Upper lobe of left lung (tissue), 6 donors: ENCODE data around the gene SLC27A1. TPM values are rescaled to one million over a fixed set of nuclear protein-coding genes. Genes with fewer than 3 reads are reported as not detected.

ENCODE experiments used
- ATAC-seq, 2 donors: fragments of 200-7000 bp; cut with Tn5 transposase; one replicate each; pipeline ENCODE4 v1.9.1; 2022; ENCODE audit warnings: mild to moderate bottlenecking in 2 of 2, moderate library complexity in 2 of 2; ENCODE audit not compliant: low FRiP score in 2 of 2
- DNase-seq, 2 donors: peaks; one replicate each; pipeline ENCODE4 v3.0.0-alpha.2; 2019 to 2020
- H3K27ac ChIP-seq, 4 donors: fragments of 200-600 bp; sonication (generic); one replicate each; pipeline ENCODE4 v1.5.1; 2016 to 2019
- H3K27me3 ChIP-seq, 4 donors: fragments of 200-600 bp; sonication (generic); one replicate each; pipeline ENCODE4 v1.5.1; 2017 to 2019
- H3K36me3 ChIP-seq, 4 donors: fragments of 200-600 bp; sonication (generic); one replicate each; pipeline ENCODE4 v1.5.1; 2016 to 2019
- H3K4me1 ChIP-seq, 4 donors: fragments of 200-600 bp; sonication (generic); one replicate each; pipeline ENCODE4 v1.5.1; 2018 to 2019
- H3K4me3 ChIP-seq, 4 donors: fragments of 200-600 bp; sonication (generic); one replicate each; pipeline ENCODE4 v1.5.1; 2017 to 2019; ENCODE audit warnings: mild to moderate bottlenecking in 2 of 4, moderate library complexity in 1 of 4
- H3K9me3 ChIP-seq, 4 donors: fragments of 200-600 bp; sonication (generic); one replicate each; pipeline ENCODE4 v1.5.1; 2018 to 2019
- EP300 ChIP-seq, 4 donors: sonication (generic); formaldehyde crosslinking; IDR thresholded peaks; one replicate each; pipeline ENCODE4 v1.5.1; 2017; ENCODE audit warnings: antibody characterized with exemption in 4 of 4, control low read depth in 2 of 4
- POLR2A ChIP-seq, 4 donors: fragments of 450-650 bp; IDR thresholded peaks; one replicate each; pipeline ENCODE4 v1.5.1; 2016 to 2017; ENCODE audit warnings: antibody characterized with exemption in 4 of 4, mild to moderate bottlenecking in 2 of 4
- POLR2AphosphoS5 ChIP-seq, 2 donors: sonication (generic); formaldehyde crosslinking; IDR thresholded peaks; one replicate each; pipeline ENCODE4 v1.5.1; 2017; ENCODE audit warnings: antibody characterized with exemption in 2 of 2
- WGBS, 2 donors: methylation state at CpG; one replicate each; pipeline ENCODE4 v1.1.5; 2017 to 2018; 5-methylcytosine and 5-hydroxymethylcytosine counted together
- total RNA-seq, 6 donors: library from RNA; depleted of rRNA in 4 of 6; stranded (reverse); fragments of >200 nt in 4 of 6; gene quantifications; one replicate each; pipeline versions ENCODE4 v1.1.0 to v1.2.1, GENCODE V29; 2016 to 2021
- TF ChIP-seq, protein P1 (sequence below), 6 experiments: fragments of 450-650 bp in 4 of 6; fragments of 200-600 bp in 2 of 6; sonication (generic) in 2 of 6; IDR thresholded peaks; one replicate each; pipeline ENCODE4 v1.5.1; 2016 to 2019; ENCODE audit warnings: antibody characterized with exemption in 6 of 6
- donor health status: DM: no; HTN: no; CAD: no; lungs with moderate emphysema.
- donor health status: DM: no; HTN: yes; CAD: no; lungs with severe emphysema.

The SLC27A1 gene
- total RNA-seq, 6 donors from 2014 or later: 21.0 to 88.0 (median 30.8) TPM

- H3K27ac ChIP-seq: no peak overlapping the region
- DNase-seq (no peak), ATAC-seq (peak in 1 of 2 donors; percentile 62)
Observed at GRCh38 chr19:17429641-17430113, 40.6 kb upstream of the SLC27A1 start.

DNA sequence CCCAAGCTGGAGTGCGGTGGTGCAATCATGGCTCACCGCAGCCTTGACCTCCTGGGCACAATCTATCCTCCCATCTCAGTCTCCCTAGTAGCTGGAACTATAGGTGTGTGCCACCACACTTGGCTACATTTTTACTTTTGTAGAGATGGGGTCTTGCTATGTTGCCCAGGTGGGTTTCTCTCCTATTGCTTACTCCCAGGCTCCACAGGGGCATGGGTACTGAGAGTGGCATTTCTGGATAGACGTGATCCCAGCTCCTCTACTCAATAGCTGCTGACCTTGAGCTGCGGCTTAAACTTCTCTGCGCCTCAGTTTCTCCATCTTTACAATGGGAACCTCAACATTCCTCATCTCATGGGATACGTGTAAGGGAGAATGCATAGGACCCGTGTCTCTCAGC lies 38.9 kb upstream of the SLC27A1 start:
- no peaks in the 10 kb centered on the region for H3K36me3 ChIP-seq
- TF ChIP-seq POLR2A (IDR thresholded peaks at IDR 0.05) (no peak), POLR2AphosphoS5 (IDR thresholded peaks at IDR 0.05) (no peak), EP300 (IDR thresholded peaks at IDR 0.05) (no peak)
- TF ChIP-seq, protein P1, sequence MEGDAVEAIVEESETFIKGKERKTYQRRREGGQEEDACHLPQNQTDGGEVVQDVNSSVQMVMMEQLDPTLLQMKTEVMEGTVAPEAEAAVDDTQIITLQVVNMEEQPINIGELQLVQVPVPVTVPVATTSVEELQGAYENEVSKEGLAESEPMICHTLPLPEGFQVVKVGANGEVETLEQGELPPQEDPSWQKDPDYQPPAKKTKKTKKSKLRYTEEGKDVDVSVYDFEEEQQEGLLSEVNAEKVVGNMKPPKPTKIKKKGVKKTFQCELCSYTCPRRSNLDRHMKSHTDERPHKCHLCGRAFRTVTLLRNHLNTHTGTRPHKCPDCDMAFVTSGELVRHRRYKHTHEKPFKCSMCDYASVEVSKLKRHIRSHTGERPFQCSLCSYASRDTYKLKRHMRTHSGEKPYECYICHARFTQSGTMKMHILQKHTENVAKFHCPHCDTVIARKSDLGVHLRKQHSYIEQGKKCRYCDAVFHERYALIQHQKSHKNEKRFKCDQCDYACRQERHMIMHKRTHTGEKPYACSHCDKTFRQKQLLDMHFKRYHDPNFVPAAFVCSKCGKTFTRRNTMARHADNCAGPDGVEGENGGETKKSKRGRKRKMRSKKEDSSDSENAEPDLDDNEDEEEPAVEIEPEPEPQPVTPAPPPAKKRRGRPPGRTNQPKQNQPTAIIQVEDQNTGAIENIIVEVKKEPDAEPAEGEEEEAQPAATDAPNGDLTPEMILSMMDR (IDR thresholded peaks at IDR 0.05): no peak

More at GRCh38 chr19:17429641-17430113, 40.6 kb upstream of the SLC27A1 start:
- no peaks in the 10 kb centered on the region for H3K36me3 ChIP-seq
- WGBS, 2 donors: 68 to 79% methylated on average over 8 to 17 of the region's 17 CpGs
- H3K27me3 ChIP-seq: no peaks in the 10 kb centered on the region
- TF ChIP-seq EP300 (IDR thresholded peaks at IDR 0.05) (no peak), POLR2A (IDR thresholded peaks at IDR 0.05) (no peak), POLR2AphosphoS5 (IDR thresholded peaks at IDR 0.05) (no peak)
- TF ChIP-seq, protein P1 (IDR thresholded peaks at IDR 0.05): no peak
- peaks cover 0 to 5% (median 0%) of the 10 kb centered on the region in 4 donors for H3K4me1 ChIP-seq
- no peak overlapping the region for H3K4me3 ChIP-seq
- no peaks in the 10 kb centered on the region for H3K9me3 ChIP-seq

DNA sequence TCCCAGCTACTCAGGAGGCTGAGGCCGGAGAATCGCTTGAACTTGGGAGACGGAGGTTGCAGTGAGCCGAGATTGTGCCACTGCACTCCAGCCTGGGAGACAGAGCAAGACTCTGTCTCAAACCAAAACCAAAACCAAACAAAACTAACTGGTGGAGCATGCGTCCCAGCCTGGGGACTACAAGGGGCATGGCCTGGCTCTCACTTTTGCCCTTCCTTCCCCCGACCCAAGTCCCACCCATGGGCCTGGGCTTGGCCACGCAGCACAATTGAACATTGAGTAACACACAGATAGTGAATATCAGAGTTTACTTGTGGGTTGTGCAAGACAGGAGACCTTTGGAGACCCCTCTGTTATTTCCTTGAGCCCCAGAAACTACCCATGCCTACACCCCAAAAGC lies 35.1 kb upstream of the SLC27A1 start:
- no peak for DNase-seq

More for the DNA sequence above, 38.9 kb upstream of the SLC27A1 start:
- no peaks in the 10 kb centered on the region for H3K9me3 ChIP-seq
- no peak overlapping the region for H3K27ac ChIP-seq
- ATAC-seq: no peak
- 91% methylated on average over 7 of the region's 7 CpGs for WGBS, 2 donors
- H3K4me1 ChIP-seq: no peaks in the 10 kb centered on the region
- H3K4me3 ChIP-seq: no peak overlapping the region
- DNase-seq: no peak
- H3K27me3 ChIP-seq: no peaks in the 10 kb centered on the region

DNA sequence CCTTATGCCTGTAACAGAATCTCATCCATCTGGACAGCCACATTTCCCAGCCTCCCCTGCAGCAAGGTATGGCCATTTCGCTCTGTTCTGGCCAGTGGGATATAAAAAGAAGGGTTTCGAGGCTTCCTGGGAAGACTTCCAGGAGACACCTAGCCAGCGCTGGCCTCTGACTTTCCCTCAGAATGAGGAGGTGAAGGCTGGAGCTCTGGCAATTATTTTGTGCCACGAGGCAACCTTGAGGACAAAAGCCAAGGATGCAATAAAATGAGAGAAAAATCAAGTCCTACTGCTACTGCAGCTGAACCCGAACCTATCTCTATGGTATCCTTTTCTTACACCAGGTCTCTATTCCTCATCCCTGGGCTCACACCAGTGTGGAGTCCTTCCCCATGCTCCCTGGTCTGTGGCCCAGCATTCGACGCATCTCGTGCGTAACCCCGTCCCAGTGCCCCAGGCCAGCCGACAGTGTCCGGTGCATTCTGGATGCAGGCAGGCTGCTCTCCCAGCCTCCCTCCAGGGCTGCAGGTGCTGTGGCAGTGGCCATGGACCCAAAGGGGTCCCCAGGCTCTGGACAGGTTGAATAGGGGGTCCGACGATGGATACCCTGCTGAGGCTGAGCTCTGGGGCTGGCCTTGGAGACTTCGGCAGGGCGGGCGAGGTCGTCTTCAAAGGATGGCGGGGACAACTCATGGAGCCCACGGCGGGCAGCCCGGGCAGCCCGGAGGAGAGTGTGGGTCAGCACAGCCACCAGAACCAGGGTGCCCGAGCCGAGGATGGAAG lies 34.0 kb upstream of the SLC27A1 start:
- DNase-seq: peak in 1 of 2 donors; percentile 78
- no peak for ATAC-seq

More for the DNA sequence above, 35.1 kb upstream of the SLC27A1 start:
- no peak for TF ChIP-seq EP300 (IDR thresholded peaks at IDR 0.05)
- TF ChIP-seq POLR2AphosphoS5 (IDR thresholded peaks at IDR 0.05): no peak
- TF ChIP-seq, protein P1 (IDR thresholded peaks at IDR 0.05): no peak
- TF ChIP-seq POLR2A (IDR thresholded peaks at IDR 0.05): no peak
- no peak overlapping the region for H3K27ac ChIP-seq
- H3K9me3 ChIP-seq: no peaks in the 10 kb centered on the region
- 67 to 72% methylated on average over 3 to 7 of the region's 7 CpGs for WGBS, 2 donors
- no peak for ATAC-seq
- H3K4me1 ChIP-seq: no peaks in the 10 kb centered on the region
- H3K27me3 ChIP-seq: no peaks in the 10 kb centered on the region
- no peak overlapping the region for H3K4me3 ChIP-seq
- no peaks in the 10 kb centered on the region for H3K36me3 ChIP-seq

More for the DNA sequence above, 34.0 kb upstream of the SLC27A1 start:
- H3K4me1 ChIP-seq: no peaks in the 10 kb centered on the region
- no peaks in the 10 kb centered on the region for H3K27me3 ChIP-seq
- H3K27ac ChIP-seq: no peak overlapping the region
- WGBS, 2 donors: 96 to 99% methylated on average over 14 to 25 of the region's 25 CpGs
- H3K4me3 ChIP-seq: no peak overlapping the region
- H3K36me3 ChIP-seq: no peaks in the 10 kb centered on the region
- H3K9me3 ChIP-seq: no peaks in the 10 kb centered on the region
- TF ChIP-seq POLR2A (IDR thresholded peaks at IDR 0.05): no peak
- TF ChIP-seq, protein P1 (IDR thresholded peaks at IDR 0.05): no peak
- no peak for TF ChIP-seq EP300 (IDR thresholded peaks at IDR 0.05)
- no peak for TF ChIP-seq POLR2AphosphoS5 (IDR thresholded peaks at IDR 0.05)
